HG03280 (cell line): ENCODE data around the gene SCLY.

Experiments used
- ATAC-seq: cut with Tn5 transposase; IDR thresholded peaks from one replicate; pipeline ENCODE4 v1.9.1; 2021; ENCODE audit warnings: mild to moderate bottlenecking, moderate library complexity; ENCODE audit not compliant: unreplicated experiment

The SCLY gene

GRCh38 chr2:238096311-238097011 is 35.7 kb downstream of the SCLY start:
- no peak for ATAC-seq

- ATAC-seq = no peak
Observed at GRCh38 chr2:238097201-238097987, 36.6 kb downstream of the SCLY start.

DNA sequence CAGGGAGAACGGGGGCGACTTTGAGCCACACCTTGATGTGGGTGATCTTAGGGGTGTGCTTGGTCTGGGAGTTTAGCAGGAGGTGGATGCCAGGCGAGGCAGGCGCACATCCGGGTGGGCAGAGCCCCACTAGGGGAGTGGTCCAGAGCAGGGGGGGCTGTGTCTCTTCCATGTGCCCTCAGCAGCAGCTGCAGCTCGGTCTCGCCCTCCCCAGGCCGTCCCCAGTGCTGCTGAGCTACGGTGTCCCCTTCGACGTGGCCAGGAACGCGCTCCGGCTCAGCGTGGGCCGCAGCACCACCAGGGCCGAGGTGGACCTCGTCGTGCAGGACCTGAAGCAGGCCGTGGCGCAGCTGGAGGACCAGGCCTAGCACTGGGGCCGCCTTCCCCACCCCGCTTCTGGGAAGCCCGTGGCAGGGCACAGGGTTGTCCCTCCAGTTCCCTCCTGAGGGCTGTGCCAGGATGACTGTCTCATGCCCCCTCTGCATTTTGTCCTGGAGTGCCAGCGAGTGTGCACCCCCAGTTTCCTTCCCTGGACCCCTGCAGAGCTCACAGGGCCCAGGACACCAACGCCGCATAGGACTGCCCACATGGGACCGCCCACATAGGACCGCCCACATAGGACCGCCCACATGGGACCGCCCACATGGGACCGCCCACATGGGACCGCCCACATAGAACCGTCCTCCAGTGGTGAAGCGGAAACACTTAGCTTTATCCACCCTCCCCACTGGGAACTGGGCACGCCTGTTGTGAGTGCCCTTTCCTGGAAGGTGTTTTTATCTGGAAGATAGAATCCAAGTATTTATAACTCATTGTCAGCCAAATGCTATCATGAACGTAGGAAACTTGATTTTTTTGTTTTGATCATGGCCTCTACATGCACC is 37.4 kb downstream of the SCLY start:
- no peak for ATAC-seq

DNA sequence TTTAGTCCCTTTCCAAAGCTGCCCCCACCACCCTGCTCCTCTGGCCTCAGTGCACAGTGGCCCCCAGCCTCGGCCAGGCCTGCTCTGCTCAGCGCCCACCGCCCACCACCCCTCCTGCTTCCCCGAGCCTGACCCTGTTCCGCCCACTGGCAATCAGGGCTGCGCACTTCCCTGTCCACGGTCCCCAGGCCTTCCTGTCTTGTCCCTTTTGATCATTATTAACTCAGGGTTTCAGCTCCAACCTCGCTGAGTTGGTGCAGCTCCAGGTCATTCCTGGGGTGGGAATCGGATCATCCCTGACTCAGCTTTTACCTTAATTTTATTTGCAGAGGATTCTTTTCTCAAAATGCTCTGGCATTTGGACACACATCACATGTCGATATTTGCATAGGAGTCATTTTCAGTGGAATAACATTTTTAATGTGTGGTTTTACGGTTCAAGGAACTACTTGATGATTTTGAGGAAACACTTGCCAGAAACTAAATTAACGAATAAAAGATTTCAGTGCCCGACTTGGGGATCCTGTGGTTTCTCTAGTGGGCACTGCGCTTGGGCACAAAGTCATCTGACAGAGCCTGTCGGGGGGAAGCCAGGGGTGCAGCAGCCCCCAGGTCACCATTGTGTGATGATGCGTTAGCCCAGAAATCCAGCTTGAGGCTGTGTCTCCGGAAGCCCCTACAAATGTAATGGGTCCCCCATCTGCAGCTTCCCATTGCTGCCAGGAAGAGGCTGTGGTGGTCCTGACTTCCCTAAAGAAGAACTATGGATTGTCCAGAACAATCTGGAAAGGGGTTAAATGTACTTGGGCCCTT is 38.3 kb downstream of the SCLY start:
- ATAC-seq = no peak

DNA sequence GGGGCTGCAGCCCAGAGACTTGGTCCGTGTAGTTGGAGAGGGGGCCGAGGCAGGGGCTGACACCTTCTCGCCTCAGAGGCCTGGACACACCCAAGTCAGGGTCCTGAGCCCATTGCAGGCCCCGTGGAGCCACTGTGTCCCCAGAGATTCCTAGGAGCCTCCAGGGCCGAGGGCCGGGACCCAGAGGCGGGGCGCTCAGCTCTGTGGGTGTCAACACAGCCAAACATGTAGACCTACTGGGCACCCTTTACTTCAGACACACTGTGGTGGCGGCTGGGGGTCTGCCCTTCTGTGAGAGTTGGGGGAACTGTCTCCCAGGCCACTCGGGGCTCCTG is 38.9 kb downstream of the SCLY start:
- ATAC-seq = no peak

DNA sequence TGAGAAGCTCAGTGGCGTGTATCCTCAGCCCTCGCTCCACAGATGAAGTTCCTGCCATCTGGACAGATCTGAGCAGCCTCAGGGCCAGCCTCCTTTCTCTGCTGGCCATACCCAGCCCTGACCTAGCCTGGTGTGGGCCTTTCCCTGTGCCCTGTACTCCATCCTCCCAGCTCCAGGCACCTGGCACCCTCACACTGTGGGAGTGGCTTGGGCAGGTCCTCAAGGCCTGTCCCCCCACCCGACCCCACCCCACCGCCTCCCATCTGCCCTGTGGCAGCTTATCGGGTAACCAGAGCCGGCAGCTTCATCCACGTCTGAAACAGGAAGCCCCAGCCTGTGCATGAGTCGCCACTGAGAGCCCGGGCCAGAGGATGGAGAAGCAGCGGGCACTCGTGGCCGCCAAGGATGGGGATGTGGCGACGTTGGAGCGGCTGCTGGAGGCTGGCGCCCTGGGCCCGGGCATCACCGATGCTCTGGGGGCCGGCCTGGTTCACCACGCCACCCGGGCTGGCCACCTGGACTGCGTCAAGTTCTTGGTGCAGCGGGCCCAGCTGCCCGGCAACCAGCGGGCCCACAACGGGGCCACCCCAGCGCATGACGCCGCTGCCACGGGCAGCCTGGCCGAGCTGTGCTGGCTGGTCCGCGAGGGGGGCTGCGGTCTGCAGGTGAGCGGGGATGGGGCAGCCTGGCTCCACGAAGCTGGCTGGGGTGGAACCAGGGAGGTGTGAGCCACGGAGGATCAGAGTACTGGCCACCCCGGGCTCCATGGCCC is 39.4 kb downstream of the SCLY start, which contains the start of gene ESPNL:
Gene ESPNL (plus strand): TSS at position 292 of the 772 bp plus-strand sequence. CDS start 80 bp downstream, at position 372.
- ATAC-seq = no peak

GRCh38 chr2:238100821-238101771 is 40.3 kb downstream of the SCLY start:
- ATAC-seq = no peak

DNA sequence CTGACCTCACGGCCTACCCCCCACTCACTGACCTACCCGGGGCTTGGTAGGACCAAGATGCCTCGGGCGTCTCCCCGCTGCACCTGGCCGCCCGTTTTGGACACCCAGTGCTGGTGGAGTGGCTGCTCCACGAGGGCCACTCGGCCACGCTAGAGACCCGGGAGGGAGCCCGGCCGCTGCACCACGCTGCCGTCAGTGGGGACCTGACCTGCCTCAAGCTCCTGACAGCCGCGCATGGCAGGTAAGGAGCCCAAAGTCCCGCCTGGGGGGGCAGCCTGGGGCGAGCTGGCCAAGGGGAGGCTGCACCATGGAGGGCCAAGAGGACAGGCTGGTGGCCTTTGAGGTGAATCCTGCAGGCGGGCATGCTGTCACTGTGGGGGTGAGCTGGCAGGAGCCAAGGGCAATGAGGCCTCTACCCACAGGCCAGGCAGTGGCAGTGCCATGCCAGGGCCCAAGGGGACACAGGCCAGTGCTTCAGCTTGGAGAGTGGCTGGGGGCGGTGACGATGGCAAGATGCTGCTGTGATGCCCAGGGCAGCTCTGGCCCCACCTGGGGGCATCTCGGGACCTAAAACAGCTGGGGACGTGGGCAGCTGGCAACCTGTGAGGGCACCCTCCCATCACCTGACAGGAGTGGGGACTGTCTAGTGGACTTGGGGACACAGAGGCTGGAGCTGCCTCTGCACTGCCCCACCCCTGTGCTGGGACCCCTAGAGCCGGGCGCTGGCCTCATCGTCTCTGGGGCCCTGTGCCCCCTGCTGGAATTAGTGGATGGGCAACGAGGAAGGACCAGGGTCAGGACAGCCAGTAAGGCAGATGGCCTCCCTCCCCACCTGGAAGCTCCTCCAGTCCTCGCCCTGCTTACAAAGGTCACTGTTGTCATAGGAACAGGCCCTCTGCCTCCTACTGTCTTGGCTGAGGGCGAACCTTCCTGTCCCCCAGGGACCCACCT is 41.4 kb downstream of the SCLY start:
- no peak for ATAC-seq

GRCh38 chr2:238102865-238103264 is 42.1 kb downstream of the SCLY start:
- no peak for ATAC-seq

DNA sequence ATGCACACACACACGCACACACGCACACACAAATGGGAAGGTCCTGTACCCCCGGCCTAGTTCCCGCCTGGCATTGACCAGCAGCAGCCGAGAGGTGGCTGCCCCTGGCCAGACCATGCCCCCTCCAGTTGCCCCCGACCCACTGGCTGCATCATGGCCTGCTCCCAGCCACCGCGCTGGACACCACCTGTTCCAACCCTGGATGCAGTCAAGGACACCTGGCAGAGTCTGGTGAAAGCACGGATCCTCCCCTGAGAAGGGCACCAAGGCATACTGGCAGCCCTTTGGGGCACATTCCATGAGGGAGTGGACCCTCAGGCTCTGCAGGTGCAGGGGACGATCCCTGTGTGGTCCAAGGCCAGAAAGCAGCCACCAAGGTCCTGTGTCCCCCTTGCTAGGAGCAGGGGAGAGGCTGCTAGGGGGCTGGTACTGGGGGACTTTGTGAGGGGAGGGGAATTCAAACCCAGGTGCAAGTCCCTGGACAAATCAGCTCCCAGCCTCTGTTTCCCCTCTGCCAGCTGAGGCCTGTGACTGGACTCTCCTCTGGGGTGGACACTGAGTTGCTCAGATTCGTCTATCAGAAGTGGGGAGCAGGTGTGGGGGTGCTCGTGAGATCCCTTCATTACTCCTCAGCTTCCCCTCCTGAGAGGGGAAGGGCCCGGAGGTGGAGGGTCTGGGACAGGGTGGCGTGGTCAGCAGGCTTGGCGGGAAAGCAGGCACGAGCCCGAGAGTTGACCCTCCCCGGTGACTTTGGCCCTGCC is 42.8 kb downstream of the SCLY start:
- no peak for ATAC-seq

DNA sequence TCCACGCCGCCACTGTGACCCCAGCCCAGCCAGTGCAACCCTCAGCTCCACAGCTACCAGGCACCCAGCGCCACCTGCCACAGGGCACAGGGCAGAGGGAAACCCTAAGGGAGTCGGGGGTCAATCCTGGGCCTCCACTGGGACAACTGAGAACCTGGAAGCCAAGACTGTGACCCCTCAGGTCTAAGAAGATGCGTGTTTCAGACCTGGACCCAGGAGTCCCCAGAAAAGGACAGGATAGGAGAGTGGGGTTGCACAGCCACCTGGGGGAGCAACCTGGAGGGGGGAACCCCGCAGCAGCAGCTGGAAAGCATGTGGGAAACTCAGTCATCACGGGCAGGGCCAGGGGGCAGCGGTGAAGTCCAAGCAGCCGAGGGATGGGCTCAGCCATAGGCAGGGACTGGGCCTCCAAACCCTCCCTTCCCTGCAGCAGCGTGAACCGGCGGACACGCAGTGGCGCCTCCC is 43.5 kb downstream of the SCLY start:
- ATAC-seq = no peak

GRCh38 chr2:238104691-238105371 is 44.0 kb downstream of the SCLY start:
- no peak for ATAC-seq

GRCh38 chr2:238105506-238106338 is 44.9 kb downstream of the SCLY start:
- ATAC-seq = no peak

DNA sequence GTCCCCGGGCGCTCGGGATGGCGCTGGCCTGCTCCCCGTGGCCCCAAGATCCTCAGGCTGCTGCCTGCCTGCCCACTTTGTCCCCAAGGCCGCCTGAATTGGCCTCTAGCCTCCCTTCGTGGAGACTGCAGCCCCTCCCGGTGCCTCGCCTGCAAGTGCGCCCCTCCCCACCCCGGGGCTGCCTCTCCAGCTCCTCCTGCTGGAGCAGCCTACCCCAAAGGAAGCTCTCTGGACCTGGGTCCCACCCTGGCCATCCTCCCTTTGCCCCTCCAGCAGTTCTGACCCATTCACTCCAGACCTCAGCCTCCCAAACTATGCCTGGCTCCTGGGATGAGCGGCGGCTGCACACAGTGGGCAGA is 45.5 kb downstream of the SCLY start:
- ATAC-seq = no peak
